Fibroblast of skin of scalp (primary cell): ENCODE results near the gene COX6A2.
"Not testable (repeated sequence)": the region's sequence is repeated elsewhere in the genome, so short reads cannot be mapped to it uniquely, and the experiment has no call there.

Source experiments
- DNase-seq: peaks from one replicate; pipeline ENCODE4 v3.0.0-alpha.2; 2013

The COX6A2 gene

GRCh38 chr16:31461921-31462804 lies 34.0 kb upstream of the COX6A2 start:
- DNase-seq: no peak

DNA sequence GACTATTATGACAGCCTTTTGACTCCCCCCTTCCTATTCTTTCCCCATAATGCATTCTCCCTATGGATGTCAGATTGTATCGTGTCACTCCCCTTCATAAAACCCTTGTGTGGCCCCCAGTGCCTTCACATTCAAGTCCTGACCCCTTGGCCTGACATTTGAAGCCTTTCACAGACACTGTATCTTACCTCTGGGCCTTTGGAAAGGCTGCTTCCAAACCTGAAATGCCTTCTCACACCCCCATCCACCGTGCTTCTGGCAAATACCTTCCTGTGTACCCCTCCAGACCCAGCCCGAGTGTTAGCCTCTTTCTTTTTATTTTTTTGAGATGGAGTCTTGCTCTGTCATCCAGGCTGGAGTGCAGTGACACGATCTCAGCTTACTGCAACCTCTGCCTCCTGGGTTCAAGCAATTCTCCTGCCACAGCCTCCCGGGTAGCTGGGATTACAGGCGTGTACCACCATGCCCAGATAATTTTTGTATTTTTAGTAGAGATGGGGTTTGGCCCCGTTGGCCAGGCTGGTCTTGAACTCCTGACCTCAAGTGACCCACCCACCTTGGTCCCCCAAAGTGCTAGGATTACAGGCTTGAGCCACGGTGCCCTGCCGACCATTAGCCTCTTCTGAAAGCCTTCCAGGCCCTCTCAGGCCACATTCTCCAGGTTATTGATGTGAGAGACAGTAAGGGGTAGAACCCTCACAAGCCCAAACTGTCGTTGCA lies 33.2 kb upstream of the COX6A2 start:
- DNase-seq: no peak

GRCh38 chr16:31460582-31461002 lies 32.4 kb upstream of the COX6A2 start:
- peak; percentile 63 for DNase-seq

DNA sequence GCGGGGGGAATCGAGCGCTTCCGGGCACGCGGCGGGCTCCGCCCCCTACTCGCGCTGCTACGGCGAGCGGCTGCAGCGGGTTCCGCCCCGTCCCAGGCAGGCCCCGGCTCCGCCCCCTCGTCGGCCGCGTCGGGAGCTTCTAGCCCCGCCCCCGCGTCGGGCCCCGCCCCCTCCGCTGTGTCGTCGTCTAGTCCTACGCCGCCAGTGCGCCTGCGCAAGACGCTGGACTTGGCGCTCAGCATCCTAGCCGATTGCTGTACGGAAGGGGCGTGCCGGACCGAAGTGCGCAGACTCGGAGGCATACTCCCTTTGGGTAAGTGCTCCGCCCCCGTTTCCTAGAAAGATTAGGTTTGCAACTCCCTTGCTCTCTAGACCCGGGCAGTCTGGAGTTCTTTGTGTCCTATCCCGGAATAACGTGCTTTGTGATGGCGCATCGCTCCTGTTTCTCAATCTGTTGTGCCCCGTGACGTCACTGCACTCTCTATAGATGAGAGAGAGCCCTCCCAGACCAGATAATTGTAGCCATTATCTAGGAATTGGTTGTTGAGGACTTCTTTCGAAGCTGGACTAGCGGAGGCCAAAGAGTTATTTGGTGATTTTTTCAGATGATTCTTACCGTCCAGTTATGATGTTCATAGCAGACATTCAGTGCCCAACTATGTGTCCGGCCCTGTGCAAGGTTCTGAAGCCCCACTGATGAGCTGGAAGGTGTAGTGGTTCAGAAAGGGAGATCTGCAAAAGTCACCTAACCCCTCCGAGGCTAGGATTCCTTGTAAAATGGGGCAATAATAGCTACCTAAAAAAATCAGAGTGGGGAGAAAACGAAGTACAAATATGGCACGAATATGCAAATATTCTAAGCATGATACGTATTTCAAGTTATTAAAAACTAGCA lies 31.8 kb upstream of the COX6A2 start:
- DNase-seq: peak; percentile 99

DNA sequence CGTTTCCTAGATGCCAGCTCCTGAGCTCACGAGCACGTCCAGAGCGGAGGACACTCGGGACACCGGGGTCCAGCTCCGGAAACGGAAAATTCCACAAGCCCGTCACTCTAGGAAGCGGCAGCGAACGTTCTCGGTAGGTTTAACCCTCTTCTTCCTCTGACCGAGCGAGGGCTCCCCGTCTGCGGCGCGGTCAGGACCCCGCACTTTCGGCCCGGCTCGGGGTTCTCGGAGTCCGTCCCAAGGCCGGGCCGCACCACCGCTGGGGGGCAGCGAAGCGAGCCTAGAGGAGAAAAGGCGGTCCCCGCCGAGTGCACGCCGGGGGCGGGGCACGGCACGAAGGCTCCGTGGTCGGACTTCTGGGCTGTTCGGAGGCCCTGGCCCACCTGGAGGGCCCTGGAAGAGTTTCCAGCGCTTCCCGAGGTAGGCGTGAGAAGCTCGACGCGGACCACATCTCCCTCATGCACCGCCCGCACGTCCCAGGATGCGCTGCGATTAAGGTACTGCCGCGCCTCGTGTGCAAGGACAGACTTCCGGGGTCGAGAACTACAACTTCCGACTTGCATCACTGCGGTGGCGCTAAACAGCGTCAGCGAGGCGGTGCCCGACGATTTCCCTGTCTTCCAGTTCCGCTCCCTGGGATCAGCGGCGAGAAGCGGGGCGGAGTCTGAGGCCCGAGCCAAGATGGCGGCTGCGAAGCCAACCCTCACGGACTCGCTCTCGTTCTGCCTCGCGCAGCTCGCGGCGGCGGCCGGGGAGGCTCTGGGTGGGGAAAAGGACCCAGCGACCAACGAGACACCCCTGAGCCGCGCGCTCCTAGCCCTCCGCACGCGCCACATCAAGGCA lies 30.9 kb upstream of the COX6A2 start, which contains the start of gene ARMC5:
Gene ARMC5, plus strand, starts transcription at position 658 of the 843 bp plus-strand sequence. Its CDS starts 24 bp downstream, at position 682.
- DNase-seq: peak; percentile 99

DNA sequence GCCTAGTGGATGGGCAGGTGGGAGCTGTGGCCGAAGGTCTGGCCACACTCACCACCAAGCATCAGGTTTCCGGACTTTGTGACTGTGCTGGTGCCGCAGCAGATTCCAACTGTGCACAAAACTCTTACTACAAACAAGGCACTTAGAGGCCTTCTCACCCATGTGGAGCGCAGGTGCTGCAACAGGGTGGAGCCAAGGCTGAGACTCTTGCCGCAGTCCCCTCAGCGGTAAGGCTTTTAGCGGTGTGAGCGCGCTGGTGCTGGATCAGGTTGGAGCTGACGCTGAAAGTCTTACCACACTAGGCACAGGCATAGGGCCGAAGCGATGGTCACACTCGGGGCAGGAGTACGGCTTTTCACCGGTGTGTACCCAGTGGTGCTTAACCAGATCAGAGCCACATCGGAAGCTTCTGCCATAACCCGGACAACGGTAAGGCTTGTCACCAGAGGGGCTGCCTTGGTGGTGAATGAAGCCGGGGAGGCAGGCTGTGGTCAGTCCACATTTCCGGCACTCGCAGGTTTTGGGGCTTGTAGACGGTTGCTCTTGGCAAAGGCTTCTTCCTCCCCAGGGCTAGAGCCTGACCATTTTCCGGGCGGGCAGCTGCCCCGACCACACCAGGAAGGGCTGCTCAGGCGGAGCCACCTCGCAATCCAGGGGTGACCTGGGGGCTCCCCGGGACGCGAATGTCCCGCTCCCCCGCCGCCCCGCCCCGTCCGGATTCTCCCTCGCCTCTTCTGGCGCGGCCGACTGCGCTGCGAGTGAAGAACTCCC lies 30.1 kb upstream of the COX6A2 start:
- no peak for DNase-seq

DNA sequence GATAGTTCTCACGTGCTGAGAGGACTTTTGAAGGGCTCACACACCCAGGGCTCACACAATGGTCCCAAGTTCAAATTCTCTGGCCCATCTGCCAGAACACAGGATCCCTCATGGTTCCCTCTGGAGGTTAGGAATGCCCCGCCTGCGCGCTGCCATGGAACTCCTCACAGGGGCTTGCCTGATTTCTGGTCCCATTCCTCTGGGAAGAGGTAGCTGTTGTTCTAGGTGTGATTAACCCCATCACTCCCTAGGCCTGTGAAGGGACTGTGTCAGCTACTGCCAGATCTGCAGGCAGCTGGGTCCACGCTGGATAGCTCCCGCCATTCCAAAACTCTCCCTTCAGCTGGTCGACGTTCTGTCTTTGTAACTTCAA lies 28.8 kb upstream of the COX6A2 start:
- no peak for DNase-seq

DNA sequence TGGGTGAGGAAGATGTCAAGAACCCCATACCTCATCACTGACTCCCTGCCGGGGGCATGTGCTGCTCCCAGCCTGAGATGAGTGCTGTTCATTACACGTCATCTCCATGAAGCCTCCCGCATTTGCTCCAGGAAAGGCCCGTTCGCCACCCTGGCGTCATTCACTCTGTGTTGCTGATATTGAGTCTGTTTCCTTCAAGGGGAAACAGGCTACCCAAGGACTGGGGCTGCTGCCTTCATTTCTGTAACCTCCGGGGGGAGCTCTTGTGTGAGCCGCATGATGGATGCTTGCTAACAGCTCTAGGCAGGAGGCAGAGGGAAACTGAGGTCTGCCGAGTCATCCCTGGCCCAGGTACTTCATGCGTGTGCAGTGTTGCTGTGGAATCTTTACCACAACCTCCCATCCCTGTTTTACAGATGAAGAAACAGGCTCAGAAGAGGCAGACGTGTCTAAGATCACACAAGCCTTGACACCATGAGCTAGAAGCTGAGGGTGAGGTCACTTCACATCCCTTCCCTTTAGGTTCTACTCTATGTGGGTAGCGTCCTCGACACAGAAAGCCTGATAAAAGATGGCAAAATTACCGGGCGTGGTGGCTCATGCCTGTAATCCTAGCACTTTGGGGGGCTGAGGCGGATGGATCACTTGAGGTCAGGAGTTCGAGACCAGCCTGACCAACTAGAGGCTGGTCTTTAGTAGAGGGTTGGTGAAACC lies 27.6 kb upstream of the COX6A2 start:
- no peak for DNase-seq

- peak; percentile 78 for DNase-seq
These were observed 25.4 kb upstream of the COX6A2 start for GRCh38 chr16:31453255-31454204.

GRCh38 chr16:31452631-31453106 lies 24.5 kb upstream of the COX6A2 start:
- peak; percentile 95 for DNase-seq

DNA sequence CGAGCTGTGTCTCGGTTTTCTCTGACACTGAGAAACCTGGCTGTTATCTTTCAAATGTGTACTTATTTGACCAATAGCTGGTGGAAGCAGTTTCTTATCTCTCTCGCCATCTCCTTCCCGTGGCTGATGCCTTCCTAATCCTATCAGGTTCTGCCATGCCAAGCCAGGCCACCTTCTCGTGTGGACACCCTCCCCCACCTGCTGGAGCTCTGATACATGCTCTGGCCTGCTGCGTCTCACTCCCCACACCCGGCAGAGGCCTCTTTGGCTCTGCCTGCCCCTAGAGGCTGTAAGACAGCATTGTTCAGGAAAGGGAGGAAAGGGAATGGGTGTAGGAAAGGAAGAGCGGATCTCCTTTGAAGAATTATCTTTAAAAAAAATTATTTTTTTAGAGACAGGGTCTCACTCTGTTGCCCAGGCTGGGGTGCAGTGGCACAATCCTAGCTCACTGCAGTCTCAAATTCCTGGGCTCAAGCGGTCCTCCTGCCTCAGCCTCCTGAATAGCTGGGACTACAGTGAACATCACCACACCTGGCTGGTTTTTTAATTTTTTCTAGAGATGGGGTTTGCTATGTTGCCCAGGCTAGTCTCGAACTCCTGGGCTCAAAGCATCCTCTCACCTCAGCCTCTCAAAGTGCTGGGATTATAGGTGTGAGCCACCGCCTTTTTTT lies 23.7 kb upstream of the COX6A2 start:
- DNase-seq: peak; percentile 82

GRCh38 chr16:31451201-31451600 lies 23.0 kb upstream of the COX6A2 start:
- no peak for DNase-seq

DNA sequence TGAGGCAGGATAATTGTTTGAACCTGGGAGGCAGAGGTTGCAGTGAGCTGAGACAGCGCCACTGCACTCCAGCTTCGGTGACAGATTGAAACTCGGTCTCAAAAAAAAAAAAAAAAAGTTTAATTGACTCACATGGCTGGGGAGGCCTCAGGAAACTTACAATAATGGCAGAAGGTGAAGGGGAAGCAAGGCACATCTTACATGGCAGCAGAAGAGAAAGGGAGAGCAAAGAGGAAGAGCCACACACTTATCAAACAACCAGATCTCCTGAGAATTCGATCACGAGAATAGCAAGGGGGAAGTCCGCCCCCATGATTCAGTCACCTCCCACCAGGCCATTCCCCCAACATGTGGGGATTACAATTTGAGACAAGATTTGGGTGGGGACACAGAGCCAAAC lies 17.8 kb upstream of the COX6A2 start:
- not testable (repeated sequence) for DNase-seq

- DNase-seq: no peak
These were observed 13.8 kb upstream of the COX6A2 start for GRCh38 chr16:31441956-31442355.

- peak; percentile 39 for DNase-seq
These were observed 12.5 kb upstream of the COX6A2 start for GRCh38 chr16:31440516-31441184.

- no peak for DNase-seq
These were observed 11.4 kb upstream of the COX6A2 start for GRCh38 chr16:31439519-31439918.

- not testable (repeated sequence) for DNase-seq
These were observed 10.9 kb upstream of the COX6A2 start for GRCh38 chr16:31439023-31439422.

DNA sequence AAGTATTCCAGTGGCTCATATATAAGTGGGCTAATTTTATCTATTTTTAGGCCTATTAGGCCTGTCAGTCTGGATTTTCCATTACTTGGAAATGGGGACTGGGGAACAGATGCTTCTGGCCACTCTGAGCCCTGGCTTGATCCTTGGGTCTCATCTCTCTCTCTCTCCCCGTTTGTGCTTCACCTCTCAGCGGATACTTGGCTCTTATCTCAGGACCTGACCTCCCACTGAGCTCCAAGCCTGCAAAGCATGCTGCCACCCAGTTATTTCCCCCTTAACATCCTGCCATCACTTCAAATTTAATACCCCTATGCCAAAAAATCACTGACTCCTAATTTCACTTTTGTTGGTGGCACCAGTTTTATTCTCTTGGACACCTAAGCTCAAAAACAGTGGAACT lies 10.3 kb upstream of the COX6A2 start:
- DNase-seq: no peak
